Measurements from ENCODE around the gene PRDM16.

DNA sequence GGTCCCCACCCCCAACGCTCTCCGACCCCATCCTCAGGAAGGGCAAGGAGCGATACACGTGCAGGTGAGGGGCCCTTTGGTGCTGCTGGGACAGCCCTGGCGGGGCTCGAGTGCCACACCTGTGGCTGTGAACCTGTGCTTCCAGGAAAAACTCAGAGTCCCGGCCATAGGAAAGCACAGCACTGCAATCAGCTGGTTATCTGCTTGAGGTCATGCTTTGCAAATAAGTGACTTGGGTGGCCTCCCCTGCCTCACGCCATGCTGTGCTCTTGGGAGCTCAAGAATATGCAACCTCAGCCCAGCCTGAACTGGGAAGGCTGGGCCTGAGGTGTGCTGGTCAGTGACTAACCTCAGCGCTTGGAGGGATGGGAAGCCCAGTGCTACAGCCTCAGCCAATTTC, 348.9 kb downstream of the PRDM16 start:
- TF ChIP-seq, protein P1, sequence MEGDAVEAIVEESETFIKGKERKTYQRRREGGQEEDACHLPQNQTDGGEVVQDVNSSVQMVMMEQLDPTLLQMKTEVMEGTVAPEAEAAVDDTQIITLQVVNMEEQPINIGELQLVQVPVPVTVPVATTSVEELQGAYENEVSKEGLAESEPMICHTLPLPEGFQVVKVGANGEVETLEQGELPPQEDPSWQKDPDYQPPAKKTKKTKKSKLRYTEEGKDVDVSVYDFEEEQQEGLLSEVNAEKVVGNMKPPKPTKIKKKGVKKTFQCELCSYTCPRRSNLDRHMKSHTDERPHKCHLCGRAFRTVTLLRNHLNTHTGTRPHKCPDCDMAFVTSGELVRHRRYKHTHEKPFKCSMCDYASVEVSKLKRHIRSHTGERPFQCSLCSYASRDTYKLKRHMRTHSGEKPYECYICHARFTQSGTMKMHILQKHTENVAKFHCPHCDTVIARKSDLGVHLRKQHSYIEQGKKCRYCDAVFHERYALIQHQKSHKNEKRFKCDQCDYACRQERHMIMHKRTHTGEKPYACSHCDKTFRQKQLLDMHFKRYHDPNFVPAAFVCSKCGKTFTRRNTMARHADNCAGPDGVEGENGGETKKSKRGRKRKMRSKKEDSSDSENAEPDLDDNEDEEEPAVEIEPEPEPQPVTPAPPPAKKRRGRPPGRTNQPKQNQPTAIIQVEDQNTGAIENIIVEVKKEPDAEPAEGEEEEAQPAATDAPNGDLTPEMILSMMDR (conservative IDR thresholded peaks at IDR 0.05) = no peak
- TF ChIP-seq ZFX (IDR thresholded peaks at IDR 0.05) = no peak

Data from C4-2B (cell line).